Fibroblast of skin of scalp (primary cell): ENCODE data around the gene RPL39L.
A peak's percentile ranks its signal among the peaks of the same experiment; 100 is the strongest.

Experiments
- DNase-seq: peaks from one replicate; pipeline ENCODE4 v3.0.0-alpha.2; 2013

RPL39L gene

DNA sequence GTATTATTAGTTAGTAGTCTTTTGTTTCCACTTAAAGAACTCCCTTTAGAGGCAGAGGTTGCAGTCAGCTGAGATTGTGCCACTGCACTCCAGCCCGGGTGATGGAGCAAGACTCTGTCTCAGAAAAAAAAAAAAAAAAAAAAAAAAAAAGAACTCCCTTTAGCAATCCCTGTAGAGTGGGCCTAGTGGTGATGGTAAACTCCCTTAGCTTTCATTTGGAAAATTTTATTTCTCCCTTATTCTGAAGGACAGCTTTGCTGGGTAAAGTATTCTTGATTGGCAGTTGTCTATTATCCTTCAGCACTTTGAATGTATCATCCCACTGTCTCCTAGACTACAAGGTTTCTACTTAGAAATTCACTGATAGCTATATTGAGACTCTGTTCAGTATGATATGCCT lies 46.0 kb downstream of the RPL39L start:
- no peak for DNase-seq

DNA sequence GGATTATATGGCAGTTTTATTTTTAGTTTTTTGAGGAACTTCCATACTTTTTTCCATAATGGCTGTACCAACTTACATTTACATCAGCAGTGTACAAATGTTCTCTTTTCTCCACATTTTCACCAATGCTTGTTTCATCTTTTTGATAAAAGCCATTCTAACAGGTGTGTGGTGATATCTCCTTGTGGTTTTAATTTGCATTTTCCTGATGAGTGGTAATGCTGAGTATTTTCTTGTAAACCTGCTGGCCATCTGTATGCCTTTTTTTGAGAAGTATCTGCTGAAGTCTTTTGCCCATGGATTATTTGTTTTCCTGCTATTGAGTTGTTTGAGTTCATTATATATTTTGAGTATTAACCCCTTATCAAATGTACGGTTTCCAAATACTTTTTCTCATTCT lies 50.6 kb downstream of the RPL39L start:
- DNase-seq, result no peak

DNA sequence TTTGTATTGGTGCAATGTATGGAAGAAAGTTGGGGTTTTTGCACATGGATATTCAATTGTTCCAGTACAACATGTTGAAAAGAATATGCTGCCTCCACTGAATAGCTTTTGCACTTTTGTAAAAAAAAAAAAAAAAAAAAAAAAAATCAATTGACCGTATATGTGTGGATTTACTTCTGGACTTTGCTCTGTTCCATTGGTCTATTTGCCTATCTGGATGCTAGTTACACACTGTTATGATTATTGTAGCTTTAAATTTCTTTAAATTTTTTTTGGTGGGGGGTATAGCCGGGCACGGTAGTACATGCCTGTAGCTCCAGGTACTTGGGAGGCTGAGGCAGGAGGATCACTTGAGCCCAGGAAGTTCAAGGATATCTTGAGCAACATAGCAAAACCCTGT lies 52.5 kb downstream of the RPL39L start:
- DNase-seq, result no peak

DNA sequence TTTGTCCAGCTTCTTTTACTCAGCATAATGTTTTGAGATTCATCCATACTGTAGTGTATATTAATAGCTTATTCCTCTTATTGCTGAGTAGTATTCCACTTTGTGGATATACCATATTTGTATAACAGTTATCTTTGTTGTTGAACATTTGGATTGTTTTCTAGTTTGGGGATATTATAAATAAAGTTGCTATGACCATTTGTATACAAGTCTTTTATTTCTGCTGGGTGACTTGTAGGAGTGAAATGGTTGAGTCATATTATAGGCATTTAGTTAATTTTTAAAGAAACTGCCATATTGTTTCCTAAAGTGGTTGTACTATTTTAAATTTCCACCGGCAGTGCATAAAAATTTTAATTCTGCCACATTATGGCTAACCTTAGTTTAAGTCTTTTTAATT lies 53.4 kb downstream of the RPL39L start:
- DNase-seq, result no peak

DNA sequence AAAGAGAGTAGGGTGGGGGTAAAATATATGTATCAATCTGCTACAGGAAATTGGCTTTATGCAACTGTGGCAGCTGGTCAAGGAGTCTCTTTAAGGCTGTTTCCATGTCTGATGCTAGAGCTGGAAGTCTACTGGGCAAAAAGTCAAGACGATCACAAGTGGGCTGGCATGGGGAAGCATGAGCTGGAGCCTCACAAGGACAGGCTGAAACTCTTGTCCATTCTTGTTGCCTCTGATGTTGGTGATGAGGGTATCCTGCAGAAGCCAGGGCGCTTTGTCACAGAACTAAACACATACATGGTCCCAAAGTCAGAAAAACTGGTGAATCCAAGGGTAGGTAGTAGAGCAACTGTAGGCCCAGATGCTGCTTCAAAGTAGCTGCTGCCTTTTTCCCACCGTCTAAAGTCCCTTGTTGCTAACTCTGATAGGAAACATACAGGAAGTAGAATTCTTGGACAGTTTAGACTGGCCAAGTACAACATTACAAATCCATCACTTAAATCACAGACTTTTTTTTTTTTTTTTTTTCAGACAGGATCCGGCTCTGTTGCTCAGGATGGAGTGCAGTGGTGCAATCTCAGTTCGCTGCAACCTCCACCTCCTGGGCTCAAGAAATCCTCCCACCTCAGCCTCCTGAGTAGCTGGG lies 54.2 kb downstream of the RPL39L start:
- no peak for DNase-seq

DNA sequence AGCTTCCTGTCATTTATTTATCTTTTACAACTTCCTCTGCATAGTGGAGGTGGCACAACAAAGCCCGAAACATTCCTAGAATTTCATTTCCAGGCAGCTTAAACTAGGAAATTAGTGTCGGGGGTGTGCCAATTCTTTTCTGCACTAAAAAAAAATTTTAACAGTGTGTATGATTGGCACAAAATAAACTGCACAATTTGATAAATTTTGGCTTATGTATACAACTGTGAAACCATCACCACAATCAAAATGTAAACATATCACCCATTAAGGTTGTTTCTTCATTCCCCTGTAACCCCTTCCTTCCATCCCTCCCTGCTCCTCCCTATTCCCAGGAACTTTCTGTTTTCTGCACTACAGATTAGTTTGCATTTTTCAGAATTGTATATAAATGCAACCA lies 54.7 kb downstream of the RPL39L start:
- DNase-seq, result no peak

DNA sequence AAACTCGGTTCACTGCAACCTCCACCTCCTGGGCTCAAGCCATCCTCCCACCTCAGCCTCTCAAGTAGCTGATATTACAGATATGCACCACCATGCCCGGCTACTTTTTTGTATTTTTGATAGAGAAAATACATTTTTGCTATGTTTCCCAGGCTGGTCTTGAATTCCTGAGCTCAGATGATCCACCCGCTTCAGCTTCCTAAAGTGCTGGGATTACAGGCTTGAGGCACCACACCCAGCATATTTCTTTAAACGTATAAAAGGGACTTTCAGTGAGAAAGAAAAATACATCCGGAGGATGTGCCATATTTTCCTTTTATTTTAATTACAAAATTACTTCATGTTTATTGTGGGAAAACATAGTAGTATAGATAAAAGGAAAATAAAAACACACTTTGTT lies 55.2 kb downstream of the RPL39L start:
- peak; percentile 4 for DNase-seq

DNA sequence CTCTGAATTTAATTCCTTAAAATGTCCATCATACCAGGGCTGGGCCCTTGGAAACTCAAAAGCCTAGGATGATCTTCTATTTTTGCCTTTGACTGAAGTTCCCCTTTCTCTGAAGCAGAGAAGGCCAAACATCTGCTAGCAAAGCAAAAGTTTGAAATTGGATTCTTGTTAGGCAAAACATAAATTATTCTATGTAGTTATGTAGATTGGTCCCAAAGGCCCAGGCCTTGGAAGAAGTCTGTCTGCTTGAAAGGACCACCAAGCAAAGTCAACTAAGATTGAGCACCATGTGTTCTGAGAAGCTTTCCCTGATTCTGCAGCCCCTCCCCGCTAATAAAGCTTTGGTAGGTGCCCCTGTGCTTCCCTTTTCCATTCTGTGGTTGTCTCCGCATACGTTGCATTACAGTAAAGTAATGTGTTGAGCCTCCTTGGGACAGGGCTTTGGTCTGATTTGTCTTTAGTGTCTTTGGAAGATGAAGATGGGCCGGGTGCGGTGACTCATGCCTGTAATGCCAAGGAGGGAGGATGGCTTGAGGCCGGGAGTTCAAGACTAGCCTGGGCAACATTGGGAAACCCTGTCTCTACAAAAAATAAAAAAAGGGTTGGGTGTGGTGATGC lies 56.4 kb downstream of the RPL39L start:
- no peak for DNase-seq

DNA sequence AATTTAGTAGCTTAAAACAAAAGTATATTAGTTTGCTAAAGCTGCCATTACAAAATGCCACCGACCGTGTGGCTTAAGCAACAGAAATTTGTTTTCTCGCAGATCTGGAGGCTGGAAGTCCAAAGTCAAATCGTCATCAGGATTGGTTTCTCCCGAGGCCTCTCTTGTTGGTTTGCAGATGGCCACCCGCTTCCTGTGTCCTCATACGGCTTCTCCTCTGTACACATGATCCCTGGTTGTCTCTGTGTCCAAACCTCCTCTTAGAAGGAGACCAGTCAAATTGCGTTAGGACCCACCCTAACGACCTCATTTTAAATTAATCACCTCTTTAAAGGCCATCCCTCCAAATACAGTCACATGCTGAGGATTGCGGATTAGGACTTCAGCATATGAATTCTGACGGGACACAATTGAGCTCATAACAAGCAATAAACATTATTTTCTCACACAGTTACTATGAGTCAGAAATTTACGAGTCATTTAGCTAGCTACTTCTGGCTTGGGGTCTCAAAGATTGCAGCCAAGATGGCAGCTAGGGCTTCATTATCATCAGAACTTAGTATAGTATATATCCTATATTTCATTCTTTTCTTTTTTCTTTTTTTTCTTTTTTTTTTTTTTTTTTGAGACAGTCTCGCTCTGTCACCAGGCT lies 58.4 kb downstream of the RPL39L start:
- DNase-seq, result no peak

DNA sequence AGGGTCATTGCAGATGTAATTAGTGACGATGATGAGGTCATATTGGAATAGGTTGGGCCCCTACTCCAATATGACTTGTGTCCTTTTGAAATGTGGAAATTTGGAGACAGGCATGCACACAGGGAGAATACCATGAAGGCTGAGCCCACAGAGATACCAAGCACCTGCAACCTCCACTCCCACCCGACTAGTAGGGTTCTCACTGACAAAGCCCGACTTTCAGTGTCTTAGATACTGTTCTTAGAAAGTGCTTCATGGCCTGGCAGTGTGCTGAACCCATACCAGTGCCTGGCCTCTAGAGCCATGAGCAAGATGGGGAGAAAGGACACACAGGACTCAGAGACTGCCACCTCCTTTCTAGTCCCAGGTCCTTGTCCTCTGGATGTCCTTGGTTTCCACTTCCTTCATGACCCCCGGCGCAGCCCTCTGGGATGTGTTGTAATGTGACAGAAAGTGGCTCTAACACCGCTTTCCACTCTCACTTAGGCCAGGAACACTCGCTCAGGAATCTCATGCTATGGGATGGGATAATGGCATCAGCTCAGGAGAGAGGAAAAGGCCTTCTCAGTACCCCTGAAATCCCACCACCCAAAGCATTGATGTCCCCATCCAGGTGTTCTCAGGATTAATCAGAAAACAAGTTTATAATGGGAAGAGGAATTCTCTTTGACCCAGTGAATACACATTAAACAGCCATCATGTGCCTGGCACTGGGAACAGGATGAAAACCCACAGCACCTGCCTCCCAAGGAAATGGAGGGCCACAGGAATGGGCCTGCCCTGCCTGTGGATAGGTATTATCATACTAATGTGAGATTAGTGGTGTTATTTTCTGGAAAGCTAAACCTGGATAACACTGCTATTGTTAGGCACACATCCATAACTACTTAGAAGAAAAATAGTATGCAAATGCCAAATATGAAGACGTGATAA lies 59.9 kb downstream of the RPL39L start:
- no peak for DNase-seq

DNA sequence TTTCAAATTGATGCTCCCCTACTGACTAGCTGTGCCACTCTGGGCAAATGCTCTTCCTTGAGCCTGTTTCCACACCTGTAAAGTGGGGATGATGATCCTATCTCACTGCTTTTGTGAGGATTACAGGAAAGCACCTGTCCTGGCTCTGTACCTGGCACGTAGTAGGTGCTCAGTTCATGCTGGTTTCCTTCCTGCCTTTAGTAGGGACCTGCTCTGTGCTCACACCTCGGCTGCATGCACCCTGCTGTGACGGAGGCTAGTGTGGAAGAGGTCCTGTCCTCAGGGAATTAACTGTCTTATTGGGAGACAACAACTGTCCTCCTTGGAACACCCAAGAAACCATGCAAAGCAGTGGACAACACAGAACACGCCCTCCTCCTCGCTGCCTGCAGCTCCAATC lies 61.8 kb downstream of the RPL39L start:
- no peak for DNase-seq

DNA sequence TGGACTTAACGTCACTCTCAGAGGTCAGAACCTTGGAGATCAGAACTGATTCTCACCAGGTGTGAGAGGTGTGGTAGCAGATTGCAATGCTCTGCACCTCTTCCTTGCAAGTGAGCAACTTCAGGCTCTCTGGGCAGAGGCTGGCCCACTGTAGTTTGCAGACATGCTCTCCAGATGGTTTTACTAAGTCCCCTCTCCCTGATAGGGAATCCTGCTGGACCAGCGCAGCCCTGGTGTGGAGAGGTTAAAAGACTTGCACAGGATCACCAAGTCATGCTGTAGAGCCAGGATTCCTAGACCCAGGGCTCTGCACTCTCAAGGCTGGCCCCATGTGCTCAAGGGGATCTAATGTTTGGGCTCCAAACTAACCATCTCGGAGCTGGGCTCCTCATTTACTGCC lies 62.2 kb downstream of the RPL39L start:
- DNase-seq, result no peak

DNA sequence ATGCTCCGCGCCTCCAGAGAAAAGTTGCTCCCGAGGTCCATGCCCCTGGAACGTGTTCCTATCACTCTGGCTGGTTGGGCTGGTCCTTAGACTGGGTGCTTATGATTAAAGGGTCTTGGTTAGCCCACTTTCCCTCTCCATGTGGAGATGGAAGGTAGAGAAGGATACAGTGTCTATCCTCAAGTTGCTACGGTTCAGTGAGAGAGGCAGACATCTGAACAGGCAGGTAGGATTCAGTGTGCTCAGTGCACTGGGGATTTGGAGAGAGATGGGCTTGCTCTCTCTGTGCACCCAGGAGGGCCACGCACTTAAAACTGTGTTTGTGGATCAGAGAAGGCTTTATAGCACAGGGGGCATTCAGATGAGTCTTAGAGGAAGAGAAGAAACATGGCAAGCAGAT lies 63.0 kb downstream of the RPL39L start:
- no peak for DNase-seq

DNA sequence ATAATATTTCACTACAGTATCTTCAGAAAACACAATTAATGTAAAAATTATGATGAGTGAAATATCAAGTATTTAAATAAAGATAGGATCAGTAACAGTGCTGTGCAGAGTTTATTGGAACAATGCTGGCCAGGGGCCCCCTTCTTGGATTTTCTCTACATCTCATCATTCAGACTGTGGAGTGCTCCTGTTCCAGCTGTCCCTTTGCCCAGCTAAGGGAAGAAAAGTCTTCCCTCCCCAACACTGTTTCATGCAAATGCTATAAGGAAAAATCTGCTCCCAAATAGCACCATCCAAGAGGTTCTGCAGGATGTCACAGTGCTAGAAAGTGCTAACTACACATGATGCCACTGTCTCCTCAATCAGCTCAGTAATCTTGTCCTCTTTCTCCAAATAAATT lies 64.5 kb downstream of the RPL39L start:
- no peak for DNase-seq

DNA sequence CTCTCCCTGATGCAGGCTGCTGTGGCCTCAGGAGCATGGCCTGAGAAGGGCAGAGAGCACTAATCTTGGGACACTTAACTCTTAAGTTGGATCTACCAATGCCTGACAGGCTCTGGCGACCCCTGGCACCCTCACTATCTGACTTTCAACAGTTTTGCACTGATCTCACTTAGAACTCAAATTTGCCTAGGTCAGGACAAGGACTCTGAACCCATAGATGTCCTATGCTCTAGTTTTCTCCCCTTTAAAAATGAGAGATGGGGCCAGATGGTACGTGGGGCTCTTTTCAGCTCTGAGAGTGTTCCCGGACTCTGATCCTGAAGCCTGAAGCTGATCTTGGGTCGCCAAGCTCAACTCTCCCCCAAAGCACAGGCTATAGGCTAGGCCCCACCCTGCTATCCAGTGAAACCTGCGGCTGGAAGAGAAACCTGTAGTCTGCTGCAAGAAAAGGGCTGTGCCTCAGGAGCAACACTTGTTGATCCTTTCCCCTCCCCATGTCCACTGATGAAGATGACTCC lies 65.7 kb downstream of the RPL39L start:
- no peak for DNase-seq

DNA sequence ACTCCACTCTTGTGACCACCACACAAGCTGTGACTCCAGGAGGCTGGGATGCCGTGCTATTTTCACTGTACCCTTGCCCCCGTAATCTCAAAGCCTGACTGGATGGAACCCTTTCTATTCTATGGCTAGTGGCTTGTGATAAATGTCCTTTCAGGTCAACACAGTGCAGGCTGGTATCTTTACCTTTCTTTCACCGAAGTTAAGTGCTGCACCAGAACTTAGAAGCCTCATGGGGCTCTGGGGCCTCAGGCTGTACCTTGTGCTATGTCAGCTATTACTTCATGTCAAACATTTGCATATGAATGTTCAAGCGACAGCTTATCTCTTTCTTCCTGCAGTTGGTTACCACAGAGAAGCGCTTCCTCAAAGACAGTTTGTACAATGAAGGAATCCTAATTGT lies 66.8 kb downstream of the RPL39L start:
- DNase-seq, result no peak

DNA sequence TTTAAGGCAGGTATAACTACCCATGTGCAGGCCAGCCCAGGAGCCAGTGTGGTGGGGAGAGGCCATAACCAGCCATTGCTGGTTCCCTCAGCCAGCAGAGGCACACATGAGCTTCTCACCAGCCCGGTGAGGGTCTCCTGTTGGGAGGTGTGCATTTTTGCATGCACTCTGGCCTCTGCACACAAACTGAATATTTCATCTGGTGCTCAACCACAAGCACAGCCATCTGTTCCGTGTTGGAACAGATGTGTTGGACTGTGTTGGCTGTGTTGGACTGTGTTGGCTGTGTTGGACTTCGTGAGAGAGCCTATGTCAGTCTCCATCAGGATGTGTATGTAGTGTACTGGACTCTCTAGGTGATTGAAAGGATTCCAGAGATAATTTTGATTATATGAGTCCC lies 67.2 kb downstream of the RPL39L start:
- DNase-seq, result no peak
